ENCODE results near the gene TIMP3.

TIMP3 gene

DNA sequence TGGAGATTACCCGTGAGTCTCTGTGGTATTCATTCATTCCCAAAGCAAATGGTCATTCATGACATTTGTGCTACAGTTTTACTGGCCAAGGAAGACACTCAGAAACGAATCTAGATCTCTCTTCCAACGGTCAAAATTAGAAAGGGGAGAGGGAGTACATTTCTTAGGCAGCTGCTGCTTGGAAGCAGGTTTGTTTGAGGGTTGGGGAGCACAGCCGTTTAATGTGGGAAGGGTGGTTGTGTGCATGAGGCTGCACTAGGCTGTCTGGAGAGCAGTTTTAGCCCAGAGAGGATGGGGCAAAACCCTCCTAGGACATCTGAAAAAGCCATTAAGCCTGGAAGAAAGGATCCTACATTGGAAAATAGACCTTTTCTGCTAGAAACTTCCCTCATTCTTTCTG, 29.7 kb upstream of the TIMP3 start:
- TF ChIP-seq, protein P1, sequence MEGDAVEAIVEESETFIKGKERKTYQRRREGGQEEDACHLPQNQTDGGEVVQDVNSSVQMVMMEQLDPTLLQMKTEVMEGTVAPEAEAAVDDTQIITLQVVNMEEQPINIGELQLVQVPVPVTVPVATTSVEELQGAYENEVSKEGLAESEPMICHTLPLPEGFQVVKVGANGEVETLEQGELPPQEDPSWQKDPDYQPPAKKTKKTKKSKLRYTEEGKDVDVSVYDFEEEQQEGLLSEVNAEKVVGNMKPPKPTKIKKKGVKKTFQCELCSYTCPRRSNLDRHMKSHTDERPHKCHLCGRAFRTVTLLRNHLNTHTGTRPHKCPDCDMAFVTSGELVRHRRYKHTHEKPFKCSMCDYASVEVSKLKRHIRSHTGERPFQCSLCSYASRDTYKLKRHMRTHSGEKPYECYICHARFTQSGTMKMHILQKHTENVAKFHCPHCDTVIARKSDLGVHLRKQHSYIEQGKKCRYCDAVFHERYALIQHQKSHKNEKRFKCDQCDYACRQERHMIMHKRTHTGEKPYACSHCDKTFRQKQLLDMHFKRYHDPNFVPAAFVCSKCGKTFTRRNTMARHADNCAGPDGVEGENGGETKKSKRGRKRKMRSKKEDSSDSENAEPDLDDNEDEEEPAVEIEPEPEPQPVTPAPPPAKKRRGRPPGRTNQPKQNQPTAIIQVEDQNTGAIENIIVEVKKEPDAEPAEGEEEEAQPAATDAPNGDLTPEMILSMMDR (IDR thresholded peaks at IDR 0.05; ENCODE audit: control insufficient read depth, insufficient read depth, low read depth, low read length, missing control alignments) = no peak
- no peak overlapping the region for H3K4me3 ChIP-seq (ENCODE audit: control insufficient read depth, low read depth, low read length)
- DNase-seq (ENCODE audit: low read depth) = no peak

DNA sequence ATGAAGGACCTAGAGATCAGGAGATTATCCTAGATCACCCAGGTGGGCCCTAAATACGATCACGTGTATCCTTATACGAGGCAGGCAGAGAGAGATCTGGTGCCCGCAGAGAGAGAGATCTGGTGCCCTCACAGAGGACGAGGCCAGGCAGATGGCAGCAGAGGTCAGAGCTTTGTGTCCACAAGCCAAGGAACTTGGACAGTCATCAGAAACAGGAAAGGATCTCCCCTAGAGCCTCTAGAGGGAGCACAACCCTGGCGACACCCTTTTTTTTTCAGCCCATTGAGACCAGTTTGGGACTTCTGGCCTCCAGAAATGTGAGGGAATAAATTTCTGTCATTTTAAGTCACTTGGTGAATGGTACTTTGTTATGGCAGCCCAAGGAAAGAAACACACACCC, 25.5 kb upstream of the TIMP3 start:
- DNase-seq (ENCODE audit: low read depth) = no peak
- TF ChIP-seq, protein P1 (IDR thresholded peaks at IDR 0.05; ENCODE audit: control insufficient read depth, insufficient read depth, low read depth, low read length, missing control alignments) = peak; percentile 28
- H3K4me3 ChIP-seq (ENCODE audit: control insufficient read depth, low read depth, low read length) = no peak overlapping the region

DNA sequence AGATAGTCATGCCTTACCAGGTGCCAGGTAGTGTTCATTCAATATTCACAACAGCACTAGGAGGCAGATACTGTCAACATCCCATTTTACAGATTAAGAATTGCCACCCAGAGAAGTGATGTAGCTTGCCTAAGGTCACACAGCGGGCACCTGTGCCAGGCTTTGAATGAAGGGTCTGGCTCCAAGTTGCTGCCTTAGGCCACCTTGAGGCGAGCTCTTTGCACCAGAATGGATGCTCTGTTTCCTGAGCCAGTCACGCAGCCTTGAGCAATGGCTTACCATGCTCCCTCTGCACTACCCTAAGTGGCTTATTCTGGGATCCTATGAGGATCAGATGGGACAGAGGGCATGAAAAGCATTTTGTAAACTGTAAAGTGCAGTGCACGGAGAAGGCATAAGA, 25.1 kb upstream of the TIMP3 start:
- H3K4me3 ChIP-seq (ENCODE audit: control insufficient read depth, low read depth, low read length) = no peak overlapping the region
- DNase-seq (ENCODE audit: low read depth) = no peak
- TF ChIP-seq, protein P1 (IDR thresholded peaks at IDR 0.05; ENCODE audit: control insufficient read depth, insufficient read depth, low read depth, low read length, missing control alignments) = no peak

DNA sequence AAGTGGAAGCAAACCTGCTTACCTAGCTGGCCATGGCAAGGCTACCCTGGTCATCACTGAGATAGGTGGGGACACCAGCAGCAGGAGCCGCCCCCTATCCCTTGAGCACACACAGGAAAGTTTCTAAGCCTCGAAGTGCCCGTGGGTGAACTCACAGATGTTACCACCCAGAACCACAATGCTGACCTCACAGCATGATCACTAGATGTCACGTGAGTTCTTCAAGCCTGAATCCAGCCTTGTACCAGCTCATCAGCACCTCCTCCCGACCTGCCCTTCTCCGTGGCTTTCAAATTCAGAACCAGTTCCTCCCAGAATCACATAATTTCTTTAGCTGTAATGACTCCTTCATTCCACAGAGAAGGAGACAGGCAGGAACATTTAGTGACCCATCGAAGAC, 24.7 kb upstream of the TIMP3 start:
- no peak for DNase-seq (ENCODE audit: low read depth)
- TF ChIP-seq, protein P1 (IDR thresholded peaks at IDR 0.05; ENCODE audit: control insufficient read depth, insufficient read depth, low read depth, low read length, missing control alignments) = no peak
- no peak overlapping the region for H3K4me3 ChIP-seq (ENCODE audit: control insufficient read depth, low read depth, low read length)

DNA sequence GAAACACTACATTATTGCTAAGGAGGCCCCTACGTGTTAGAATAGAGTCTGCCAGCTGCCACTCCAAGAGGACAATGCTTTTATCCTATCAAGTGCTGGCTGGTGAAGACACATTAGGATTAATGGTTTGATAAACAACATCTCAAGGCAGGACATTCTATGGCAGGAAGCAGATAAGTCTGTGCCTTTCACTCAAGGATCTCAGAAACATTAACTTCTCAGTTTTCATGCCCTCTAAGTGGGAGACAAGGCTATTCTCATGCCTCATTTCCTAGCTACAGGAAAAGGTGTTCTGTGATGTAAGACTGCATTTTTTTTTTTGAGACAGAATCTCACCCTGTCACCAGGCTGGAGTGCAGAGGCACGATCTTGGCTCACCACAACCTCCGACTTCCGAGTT, 23.5 kb upstream of the TIMP3 start:
- TF ChIP-seq, protein P1 (IDR thresholded peaks at IDR 0.05; ENCODE audit: control insufficient read depth, insufficient read depth, low read depth, low read length, missing control alignments) = no peak
- no peak for DNase-seq (ENCODE audit: low read depth)

DNA sequence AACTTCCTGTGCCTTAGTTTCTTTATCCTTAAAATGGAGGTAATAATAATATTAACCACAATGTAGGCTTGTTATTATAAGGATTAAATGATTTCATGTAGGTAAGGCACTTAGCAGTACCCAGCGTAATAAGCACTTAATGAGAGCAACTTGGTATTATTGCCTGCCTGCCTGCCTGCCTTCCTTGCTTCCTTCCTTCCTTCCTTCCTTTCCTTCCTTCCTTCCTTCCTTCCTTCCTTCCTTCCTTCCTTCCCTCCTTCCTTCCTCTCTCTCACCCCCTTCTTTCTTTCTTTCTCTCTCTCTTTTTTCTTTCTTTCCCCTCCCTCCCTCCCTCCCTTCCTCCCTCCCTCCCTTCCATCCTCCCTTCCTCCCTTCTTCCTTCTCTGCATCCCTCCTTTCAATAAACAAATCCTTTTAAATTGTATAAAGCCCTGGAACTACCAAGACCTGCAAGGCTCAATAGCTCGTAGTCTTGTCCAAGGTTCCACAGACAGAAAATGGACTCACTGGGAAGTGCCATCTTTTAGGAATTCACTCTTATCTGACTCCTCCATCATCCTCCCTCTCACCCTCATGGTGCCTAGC, 20.7 kb upstream of the TIMP3 start:
- H3K4me3 ChIP-seq (ENCODE audit: control insufficient read depth, low read depth, low read length) = no peak overlapping the region
- DNase-seq (ENCODE audit: low read depth) = no peak
- TF ChIP-seq, protein P1 (IDR thresholded peaks at IDR 0.05; ENCODE audit: control insufficient read depth, insufficient read depth, low read depth, low read length, missing control alignments) = no peak

More for the DNA sequence above, 23.5 kb upstream of the TIMP3 start:
- H3K4me3 ChIP-seq (ENCODE audit: control insufficient read depth, low read depth, low read length) = no peak overlapping the region

DNA sequence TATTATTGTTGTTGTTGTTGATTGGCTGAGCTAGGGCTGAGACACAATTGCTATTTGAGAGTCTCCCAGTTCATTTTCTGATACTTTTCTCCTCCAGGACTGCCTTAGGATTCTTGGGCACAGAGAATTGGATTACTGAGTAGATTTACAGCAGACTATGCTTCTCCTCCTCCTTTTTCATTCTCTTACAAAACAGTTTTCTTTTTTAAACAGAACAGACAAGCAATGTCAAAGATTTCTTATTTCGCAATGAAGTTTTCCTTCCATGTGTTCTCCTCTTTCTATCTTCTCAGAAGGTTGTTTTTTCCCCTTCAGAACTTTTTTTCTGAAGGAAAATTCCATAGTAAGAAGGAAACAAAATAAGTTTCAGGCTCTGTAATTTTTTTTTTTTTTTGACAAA, 19.8 kb upstream of the TIMP3 start:
- DNase-seq (ENCODE audit: low read depth) = no peak
- H3K4me3 ChIP-seq (ENCODE audit: control insufficient read depth, low read depth, low read length) = no peak overlapping the region
- TF ChIP-seq, protein P1 (IDR thresholded peaks at IDR 0.05; ENCODE audit: control insufficient read depth, insufficient read depth, low read depth, low read length, missing control alignments) = no peak
